GM12874 (cell line): ENCODE data around the gene DACH1.

Source experiments
- TF ChIP-seq, protein P1 (sequence below): IDR thresholded peaks from 2 replicates; pipeline ENCODE4 v1.5.1; 2011; ENCODE audit warnings: low read depth, mild to moderate bottlenecking, control low read depth, low read length, moderate library complexity; ENCODE audit not compliant: insufficient read depth

DACH1 gene

GRCh38 chr13:71867131-71867814 lies at the start of gene DACH1:
DACH1 (minus strand) TSS chr13:71867204.
- TF ChIP-seq, protein P1, sequence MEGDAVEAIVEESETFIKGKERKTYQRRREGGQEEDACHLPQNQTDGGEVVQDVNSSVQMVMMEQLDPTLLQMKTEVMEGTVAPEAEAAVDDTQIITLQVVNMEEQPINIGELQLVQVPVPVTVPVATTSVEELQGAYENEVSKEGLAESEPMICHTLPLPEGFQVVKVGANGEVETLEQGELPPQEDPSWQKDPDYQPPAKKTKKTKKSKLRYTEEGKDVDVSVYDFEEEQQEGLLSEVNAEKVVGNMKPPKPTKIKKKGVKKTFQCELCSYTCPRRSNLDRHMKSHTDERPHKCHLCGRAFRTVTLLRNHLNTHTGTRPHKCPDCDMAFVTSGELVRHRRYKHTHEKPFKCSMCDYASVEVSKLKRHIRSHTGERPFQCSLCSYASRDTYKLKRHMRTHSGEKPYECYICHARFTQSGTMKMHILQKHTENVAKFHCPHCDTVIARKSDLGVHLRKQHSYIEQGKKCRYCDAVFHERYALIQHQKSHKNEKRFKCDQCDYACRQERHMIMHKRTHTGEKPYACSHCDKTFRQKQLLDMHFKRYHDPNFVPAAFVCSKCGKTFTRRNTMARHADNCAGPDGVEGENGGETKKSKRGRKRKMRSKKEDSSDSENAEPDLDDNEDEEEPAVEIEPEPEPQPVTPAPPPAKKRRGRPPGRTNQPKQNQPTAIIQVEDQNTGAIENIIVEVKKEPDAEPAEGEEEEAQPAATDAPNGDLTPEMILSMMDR: no peak

GRCh38 chr13:71913717-71914116 lies 46.7 kb upstream of the DACH1 start:
- TF ChIP-seq, protein P1: no peak

DNA sequence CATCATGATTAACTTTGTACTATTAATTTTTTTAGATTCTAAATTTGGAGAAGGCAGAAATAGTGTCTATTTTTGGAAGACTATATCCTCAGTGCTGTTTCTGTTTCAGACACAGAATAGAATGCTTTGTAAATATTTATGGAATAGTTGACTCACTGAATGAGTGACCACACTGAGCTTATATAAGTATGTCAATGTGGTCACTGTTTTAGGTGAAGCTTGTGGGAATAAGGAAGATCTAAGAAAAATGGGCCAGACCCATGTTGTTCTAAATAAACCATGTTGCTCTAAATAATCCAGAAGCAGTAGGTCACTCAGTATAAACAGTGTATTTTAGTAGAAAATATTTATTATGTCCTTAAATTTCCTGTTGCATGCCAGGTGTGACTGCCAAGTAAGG lies 45.5 kb upstream of the DACH1 start:
- TF ChIP-seq, protein P1: no peak

- TF ChIP-seq, protein P1: no peak
These were observed 39.4 kb upstream of the DACH1 start for GRCh38 chr13:71906448-71906847.

DNA sequence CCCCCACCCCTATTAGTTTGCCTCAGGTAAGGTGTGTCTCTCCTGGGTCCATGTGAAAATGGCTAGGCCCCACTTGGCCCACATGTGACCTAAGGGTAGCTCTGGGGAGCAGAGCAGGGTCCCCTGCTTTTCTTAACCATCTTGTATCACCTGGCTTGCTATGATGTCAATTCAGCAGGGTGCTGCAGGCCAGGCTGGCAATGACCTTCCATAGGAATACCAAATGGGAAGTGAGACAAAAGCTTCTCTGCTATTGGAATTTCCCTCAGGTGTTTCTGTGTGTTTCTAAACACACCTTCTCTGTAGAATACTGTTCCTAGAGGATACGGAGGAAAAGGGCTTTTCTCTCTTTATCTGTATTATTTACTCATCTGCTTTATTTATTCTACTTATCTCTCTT lies 35.7 kb upstream of the DACH1 start:
- TF ChIP-seq, protein P1: no peak

DNA sequence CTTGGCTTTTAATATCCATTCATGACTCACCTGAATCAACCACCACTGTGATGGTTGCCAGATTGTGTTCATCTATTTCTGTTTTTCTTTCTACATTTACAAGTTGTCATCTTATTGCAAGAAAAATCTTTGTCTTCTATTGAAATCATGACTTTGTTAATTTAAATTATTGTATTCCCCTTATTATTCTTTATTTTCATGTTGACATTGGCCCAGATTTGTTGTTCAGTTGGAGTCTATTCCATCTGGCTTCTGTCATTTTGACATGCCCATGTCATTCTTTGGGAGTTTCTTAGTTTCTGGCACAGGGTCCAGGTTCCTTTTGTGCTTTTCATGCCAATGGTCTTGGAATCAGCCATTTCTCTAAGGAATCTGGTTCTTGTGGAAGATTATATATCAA lies 19.9 kb upstream of the DACH1 start:
- TF ChIP-seq, protein P1: no peak

DNA sequence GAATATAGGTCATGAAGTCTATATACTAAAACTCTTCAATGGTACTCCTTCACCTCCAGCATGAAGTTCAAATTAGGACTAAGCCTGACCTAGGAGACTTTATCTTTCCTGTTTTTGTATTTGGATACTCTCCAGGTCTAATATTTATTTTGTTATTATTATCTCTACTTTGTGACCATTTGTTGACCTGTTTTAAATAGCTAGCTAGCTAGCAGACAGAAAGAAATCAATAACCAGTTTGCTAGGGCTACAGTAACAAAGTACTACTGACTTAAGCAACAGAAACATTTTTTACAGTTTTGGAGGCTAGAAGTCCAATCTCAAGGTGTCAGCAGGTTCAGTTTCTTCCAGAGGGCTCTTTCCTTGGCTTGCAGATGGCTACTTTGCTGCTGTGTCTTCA lies 15.1 kb upstream of the DACH1 start:
- TF ChIP-seq, protein P1: no peak
